Stimulated activated CD8-positive, alpha-beta memory T cell treated with anti-CD3 and anti-CD28 coated beads, Interleukin-7, amount 100 ng/mL, for 1 hour (primary cell): ENCODE data around the gene POLR3A.

Experiments used
- DNase-seq, 2 donors: peaks; one replicate each; pipeline ENCODE4 v3.0.0-alpha.2; 2020; ENCODE audit warnings: low read depth in 2 of 2

Gene POLR3A

GRCh38 chr10:77946084-77946483 is 83.2 kb downstream of the POLR3A start:
- DNase-seq, result no peak

GRCh38 chr10:77944519-77944918 is 84.8 kb downstream of the POLR3A start:
- DNase-seq, result no peak

- no peak for DNase-seq
Measured at GRCh38 chr10:77943121-77943901, 86.0 kb downstream of the POLR3A start.

- no peak for DNase-seq
Measured at GRCh38 chr10:77941790-77942189, 87.5 kb downstream of the POLR3A start.

GRCh38 chr10:77940627-77941026 is 88.7 kb downstream of the POLR3A start:
- DNase-seq, result no peak

GRCh38 chr10:77940225-77940624 is 89.1 kb downstream of the POLR3A start:
- no peak for DNase-seq

- no peak for DNase-seq
Measured at GRCh38 chr10:77939561-77940001, 89.7 kb downstream of the POLR3A start.

- DNase-seq, result no peak
Measured at GRCh38 chr10:77936697-77937567, 92.4 kb downstream of the POLR3A start.

- DNase-seq, result no peak
Measured at GRCh38 chr10:77932016-77932715, 97.1 kb downstream of the POLR3A start.

GRCh38 chr10:77927402-77928246 is 101.7 kb downstream of the POLR3A start:
- no peak for DNase-seq

GRCh38 chr10:77926566-77927401 is 102.5 kb downstream of the POLR3A start, which contains the start of gene DLG5:
Gene DLG5, minus strand, starts transcription at chr10:77926755. Its CDS starts 235 bp downstream, at chr10:77926520.
- no peak for DNase-seq

GRCh38 chr10:77925795-77926565 is 103.3 kb downstream of the POLR3A start:
- DNase-seq, result no peak

- DNase-seq, result no peak
Measured at GRCh38 chr10:77925410-77925794, 103.9 kb downstream of the POLR3A start.

- DNase-seq, result no peak
Measured at GRCh38 chr10:77922566-77923179, 106.6 kb downstream of the POLR3A start.

- DNase-seq, result no peak
Measured at GRCh38 chr10:77922055-77922454, 107.3 kb downstream of the POLR3A start.

- DNase-seq, result no peak
Measured at GRCh38 chr10:77921395-77921794, 107.9 kb downstream of the POLR3A start.

GRCh38 chr10:77920495-77920894 is 108.8 kb downstream of the POLR3A start:
- DNase-seq, result no peak

GRCh38 chr10:77919713-77920108 is 109.6 kb downstream of the POLR3A start:
- DNase-seq, result no peak
